SU-DHL-6 (cell line): ENCODE data around the gene TCF21.

ENCODE experiments used
- EZH2phosphoT487 ChIP-seq: fragments of 200-600 bp; sonication (generic), shearing (Covaris generic); conservative IDR thresholded peaks from 2 replicates; pipeline ENCODE4 v1.6.1; 2018; ENCODE audit warnings: mild to moderate bottlenecking, antibody characterized with exemption, low read length, moderate library complexity, mixed read lengths
- TF ChIP-seq, protein P1 (sequence below): fragments of 200-600 bp; sonication (generic); IDR thresholded peaks from one replicate; pipeline ENCODE4 v1.5.1; 2017; ENCODE audit warnings: antibody characterized with exemption, mild to moderate bottlenecking, low read length, moderate library complexity; ENCODE audit not compliant: insufficient read depth, poor library complexity, severe bottlenecking

DNA sequence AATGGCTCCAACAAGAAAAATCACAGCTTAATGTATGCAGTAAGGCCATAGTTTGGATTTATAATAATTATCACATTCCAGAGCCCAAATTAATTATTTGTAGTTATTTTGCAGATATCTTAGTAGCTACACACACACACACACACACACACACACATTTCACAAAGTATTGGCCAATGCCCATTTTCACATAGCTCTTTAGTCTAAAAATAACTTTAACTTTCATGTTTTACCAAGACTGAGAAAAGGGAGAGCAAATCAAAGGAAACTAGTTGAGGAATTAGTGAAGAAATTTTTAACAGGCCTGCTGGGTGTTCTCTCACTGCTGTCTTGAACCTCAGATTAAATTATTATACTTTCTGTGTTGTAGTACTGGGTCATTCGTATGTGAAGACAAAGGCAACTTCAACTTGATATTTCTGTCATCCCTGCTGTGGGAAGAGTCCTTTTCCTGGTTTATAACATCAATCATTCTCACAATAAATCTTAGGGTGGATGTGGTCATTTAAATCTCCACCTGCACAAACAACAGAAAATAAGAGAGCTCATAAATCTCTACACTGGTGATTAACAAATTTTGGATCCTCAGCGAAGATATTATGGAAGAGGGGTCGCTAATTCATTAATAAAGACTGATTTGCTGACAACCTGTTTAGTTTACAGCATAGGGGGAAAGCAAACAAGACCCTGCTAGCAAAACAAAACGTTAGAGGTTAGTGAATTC, 1.6 kb upstream of the TCF21 start:
- TF ChIP-seq, protein P1, sequence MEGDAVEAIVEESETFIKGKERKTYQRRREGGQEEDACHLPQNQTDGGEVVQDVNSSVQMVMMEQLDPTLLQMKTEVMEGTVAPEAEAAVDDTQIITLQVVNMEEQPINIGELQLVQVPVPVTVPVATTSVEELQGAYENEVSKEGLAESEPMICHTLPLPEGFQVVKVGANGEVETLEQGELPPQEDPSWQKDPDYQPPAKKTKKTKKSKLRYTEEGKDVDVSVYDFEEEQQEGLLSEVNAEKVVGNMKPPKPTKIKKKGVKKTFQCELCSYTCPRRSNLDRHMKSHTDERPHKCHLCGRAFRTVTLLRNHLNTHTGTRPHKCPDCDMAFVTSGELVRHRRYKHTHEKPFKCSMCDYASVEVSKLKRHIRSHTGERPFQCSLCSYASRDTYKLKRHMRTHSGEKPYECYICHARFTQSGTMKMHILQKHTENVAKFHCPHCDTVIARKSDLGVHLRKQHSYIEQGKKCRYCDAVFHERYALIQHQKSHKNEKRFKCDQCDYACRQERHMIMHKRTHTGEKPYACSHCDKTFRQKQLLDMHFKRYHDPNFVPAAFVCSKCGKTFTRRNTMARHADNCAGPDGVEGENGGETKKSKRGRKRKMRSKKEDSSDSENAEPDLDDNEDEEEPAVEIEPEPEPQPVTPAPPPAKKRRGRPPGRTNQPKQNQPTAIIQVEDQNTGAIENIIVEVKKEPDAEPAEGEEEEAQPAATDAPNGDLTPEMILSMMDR = no peak
- TF ChIP-seq EZH2phosphoT487 = no peak
